Ureter (tissue), 1 donor: ENCODE data around the gene LAMB3. TPM values are rescaled to one million over a fixed set of nuclear protein-coding genes. Genes with fewer than 3 reads are reported as not detected.

Experiments
- DNase-seq: peaks from one replicate; pipeline ENCODE4 v3.0.0-alpha.2; 2020; ENCODE audit warnings: low spot score
- total RNA-seq: library from RNA; stranded (reverse); gene quantifications from one replicate; pipeline ENCODE4 v1.2.4, GENCODE V29; 2023
- donor health status: DM: yes; HTN: yes; CAD: no.

Gene LAMB3
- total RNA-seq, 1 donor from 2014 or later, result 58.5 TPM

- no peak for DNase-seq
Observed at GRCh38 chr1:209634005-209634737, 18.1 kb downstream of the LAMB3 start.

GRCh38 chr1:209633335-209633997, 18.8 kb downstream of the LAMB3 start:
- no peak for DNase-seq

- DNase-seq, result no peak
Observed at GRCh38 chr1:209630383-209631225, 21.6 kb downstream of the LAMB3 start.

GRCh38 chr1:209629621-209630382, 22.4 kb downstream of the LAMB3 start:
- DNase-seq, result no peak

GRCh38 chr1:209628618-209629299, 23.5 kb downstream of the LAMB3 start:
- DNase-seq, result no peak

GRCh38 chr1:209627732-209628196, 24.5 kb downstream of the LAMB3 start:
- DNase-seq, result peak; percentile 63

GRCh38 chr1:209627027-209627731, 25.0 kb downstream of the LAMB3 start:
- DNase-seq, result no peak

GRCh38 chr1:209626346-209627026, 25.7 kb downstream of the LAMB3 start:
- no peak for DNase-seq

GRCh38 chr1:209625791-209626285, 26.4 kb downstream of the LAMB3 start:
- DNase-seq, result no peak

- DNase-seq, result no peak
Observed at GRCh38 chr1:209624558-209625549, 27.4 kb downstream of the LAMB3 start.

- no peak for DNase-seq
Observed at GRCh38 chr1:209622841-209623829, 29.1 kb downstream of the LAMB3 start.

GRCh38 chr1:209621741-209622655, 30.2 kb downstream of the LAMB3 start:
- DNase-seq, result no peak

GRCh38 chr1:209621286-209621685, 30.9 kb downstream of the LAMB3 start:
- DNase-seq, result no peak

- DNase-seq, result no peak
Observed at GRCh38 chr1:209620487-209620884, 31.7 kb downstream of the LAMB3 start.

GRCh38 chr1:209619696-209620486, 32.3 kb downstream of the LAMB3 start:
- no peak for DNase-seq
